ENCODE measurements around the gene CUL2. TPM values are rescaled to one million over a fixed set of nuclear protein-coding genes. Genes with fewer than 3 reads are reported as not detected.

The CUL2 gene
- total RNA-seq = 27.8 and 48.1 TPM in 2 replicates

DNA sequence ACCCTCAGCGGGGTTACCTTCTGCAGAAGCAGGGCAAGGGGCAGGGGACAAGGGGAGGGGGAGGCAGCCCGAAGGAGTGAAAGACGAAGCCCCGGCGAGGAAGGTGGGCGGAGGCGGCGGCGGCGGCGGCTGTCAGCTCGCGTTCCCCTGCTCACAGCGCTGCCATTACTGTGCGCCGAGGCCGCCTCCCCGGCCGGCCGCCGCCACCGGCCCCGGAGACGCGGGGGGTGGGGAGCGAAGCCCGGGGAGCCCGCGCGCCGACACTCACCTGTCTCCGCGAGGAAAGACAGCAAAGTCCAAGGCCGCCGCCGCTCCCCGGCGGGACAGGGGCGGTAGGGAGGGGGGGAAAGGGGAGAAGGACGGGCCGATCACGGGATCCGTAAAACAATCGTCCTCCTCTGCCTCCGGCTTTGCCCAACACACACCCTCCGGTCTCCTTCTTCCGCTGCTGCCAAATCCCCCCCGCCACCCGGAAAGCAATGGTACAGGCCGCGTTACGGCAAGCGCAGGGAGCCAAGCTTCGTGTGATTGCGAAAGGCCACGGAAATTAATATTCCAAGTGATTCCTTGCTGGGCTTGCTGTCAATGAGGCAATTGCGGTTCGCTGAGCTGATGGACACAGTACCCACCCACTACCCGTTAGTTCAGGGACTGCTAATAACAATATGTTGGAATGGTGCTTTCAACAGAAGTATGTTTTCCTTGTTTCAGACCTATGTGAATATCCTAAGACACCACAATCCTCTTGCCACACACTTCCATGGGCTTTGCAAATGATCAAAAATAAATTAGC is at the start of gene CUL2:
CUL2 (minus strand) TSS at position 180 of the 793 bp plus-strand sequence. CDS start 19,024 bp downstream, outside the sequence.

GRCh38 chr10:35126530-35127288 is 36.6 kb upstream of the CUL2 start, which contains the start of gene CREM:
CREM (plus strand) TSS chr10:35126846; CDS start chr10:35137836, 10,990 bp downstream.

Small RNA genes lying within 50 kb of the gene (small RNA-seq; reads per million reads assigned to genes)
- gene MIR3611 (0.61 reads per million, percentile 39 among the genes with 10 or more reads in this experiment), gene RNU7-77P (not detected)

Other genes starting within 250 kb of the CUL2 start
- gene CREM, start 36.5 kb upstream of the CUL2 start, total RNA-seq = 34.0 and 43.1 TPM in 2 replicates
- gene CCNY, start 246.2 kb upstream of the CUL2 start, total RNA-seq = 88.5 and 98.0 TPM in 2 replicates

Measured in vein endothelial cell (primary cell).